Trophoblast cell (in vitro differentiated cells and primary cell): Measurements from ENCODE around the gene CLPTM1L.
A peak's percentile ranks its signal among the peaks of the same experiment; 100 is the strongest.

Source experiments
- DNase-seq, 2 donors: peaks; one replicate each; pipeline ENCODE4 v3.0.0-alpha.2; 2016
- H2AFZ ChIP-seq: 2 replicates; pipeline ENCODE4 v1.6.1; 2013; ENCODE audit warnings: low read length, moderate library complexity, mild to moderate bottlenecking; ENCODE audit not compliant: insufficient read depth, poor library complexity
- H2AK5ac ChIP-seq: 2 replicates; pipeline ENCODE4 v1.6.1; 2013; ENCODE audit warnings: mild to moderate bottlenecking, low read length
- H2BK120ac ChIP-seq: 2 replicates; pipeline ENCODE4 v1.6.1; 2013; ENCODE audit warnings: low read length, mild to moderate bottlenecking, moderate library complexity; ENCODE audit not compliant: insufficient read depth, poor library complexity
- H2BK12ac ChIP-seq: 2 replicates; pipeline ENCODE4 v1.6.1; 2013; ENCODE audit warnings: mild to moderate bottlenecking, low read length, moderate library complexity
- H2BK5ac ChIP-seq: 2 replicates; pipeline ENCODE4 v1.6.1; 2013; ENCODE audit warnings: low read length, low read depth, moderate library complexity, mild to moderate bottlenecking; ENCODE audit not compliant: poor library complexity
- H3K14ac ChIP-seq: 2 replicates; pipeline ENCODE4 v1.6.1; 2013; ENCODE audit warnings: mild to moderate bottlenecking, low read length
- H3K18ac ChIP-seq: 2 replicates; pipeline ENCODE4 v1.6.1; 2013; ENCODE audit warnings: mild to moderate bottlenecking, low read length
- H3K23ac ChIP-seq: 2 replicates; pipeline ENCODE4 v1.6.1; 2013; ENCODE audit warnings: low read length
- H3K27ac ChIP-seq: 2 replicates; pipeline ENCODE4 v1.5.1; 2013; ENCODE audit warnings: low read depth, mild to moderate bottlenecking, inconsistent platforms, low read length, moderate library complexity
- H3K27me3 ChIP-seq: 2 replicates; pipeline ENCODE4 v1.6.1; 2013; ENCODE audit warnings: inconsistent platforms, mild to moderate bottlenecking, low read length, moderate library complexity; ENCODE audit not compliant: insufficient read depth
- H3K36me3 ChIP-seq, 2 experiments: 1 replicate in 1 of 2; 2 replicates in 1 of 2; pipeline ENCODE4 v1.6.1; 2013; ENCODE audit warnings: low read length in 2 of 2, mild to moderate bottlenecking in 2 of 2, moderate library complexity in 1 of 2; ENCODE audit not compliant: insufficient read depth in 2 of 2, control insufficient read depth in 1 of 2
- H3K4ac ChIP-seq: 2 replicates; pipeline ENCODE4 v1.6.1; 2013; ENCODE audit warnings: low read depth, mild to moderate bottlenecking, low read length, moderate library complexity
- H3K4me1 ChIP-seq, 2 experiments: 1 replicate in 1 of 2; 2 replicates in 1 of 2; pipeline ENCODE4 v1.6.1; 2013; ENCODE audit warnings: low read length in 2 of 2, mild to moderate bottlenecking in 2 of 2, moderate library complexity in 1 of 2; ENCODE audit not compliant: insufficient read depth in 2 of 2, control insufficient read depth in 1 of 2
- H3K4me2 ChIP-seq: 2 replicates; pipeline ENCODE4 v1.6.1; 2013; ENCODE audit warnings: inconsistent platforms, mild to moderate bottlenecking, low read length, moderate library complexity
- H3K4me3 ChIP-seq: 2 replicates; pipeline ENCODE4 v1.5.1; 2013; ENCODE audit warnings: mild to moderate bottlenecking, low read depth, low read length, inconsistent platforms
- H3K79me1 ChIP-seq: one replicate; pipeline ENCODE4 v1.6.1; 2013; ENCODE audit warnings: low read length
- H3K79me2 ChIP-seq: 2 replicates; pipeline ENCODE4 v1.6.1; 2013; ENCODE audit warnings: low read length, mild to moderate bottlenecking; ENCODE audit not compliant: control insufficient read depth, insufficient read depth, poor library complexity
- H3K9ac ChIP-seq: 2 replicates; pipeline ENCODE4 v1.6.1; 2013; ENCODE audit warnings: mild to moderate bottlenecking, low read length
- H3K9me3 ChIP-seq: 2 replicates; pipeline ENCODE4 v1.6.1; 2013; ENCODE audit warnings: low read depth, mild to moderate bottlenecking, control low read depth, inconsistent platforms, low read length; ENCODE audit not compliant: insufficient read depth
- H4K12ac ChIP-seq: 2 replicates; pipeline ENCODE4 v1.6.1; 2013; ENCODE audit warnings: low read depth, mild to moderate bottlenecking, low read length, moderate library complexity
- H4K8ac ChIP-seq: 2 replicates; pipeline ENCODE4 v1.6.1; 2013; ENCODE audit warnings: low read depth, mild to moderate bottlenecking, low read length, moderate library complexity
- H4K91ac ChIP-seq: one replicate; pipeline ENCODE4 v1.6.1; 2013; ENCODE audit warnings: low read depth, mild to moderate bottlenecking, low read length, moderate library complexity
- WGBS: extraction: QIAGEN DNeasy Blood & Tissue Kit; methylation state at CpG from one replicate; pipeline ENCODE4 v1.1.7; 2013; ENCODE audit warnings: missing lambda C conversion rate; ENCODE audit not compliant: insufficient read length, insufficient coverage; ENCODE audit errors: extremely low coverage; 5-methylcytosine and 5-hydroxymethylcytosine counted together

CLPTM1L gene

DNA sequence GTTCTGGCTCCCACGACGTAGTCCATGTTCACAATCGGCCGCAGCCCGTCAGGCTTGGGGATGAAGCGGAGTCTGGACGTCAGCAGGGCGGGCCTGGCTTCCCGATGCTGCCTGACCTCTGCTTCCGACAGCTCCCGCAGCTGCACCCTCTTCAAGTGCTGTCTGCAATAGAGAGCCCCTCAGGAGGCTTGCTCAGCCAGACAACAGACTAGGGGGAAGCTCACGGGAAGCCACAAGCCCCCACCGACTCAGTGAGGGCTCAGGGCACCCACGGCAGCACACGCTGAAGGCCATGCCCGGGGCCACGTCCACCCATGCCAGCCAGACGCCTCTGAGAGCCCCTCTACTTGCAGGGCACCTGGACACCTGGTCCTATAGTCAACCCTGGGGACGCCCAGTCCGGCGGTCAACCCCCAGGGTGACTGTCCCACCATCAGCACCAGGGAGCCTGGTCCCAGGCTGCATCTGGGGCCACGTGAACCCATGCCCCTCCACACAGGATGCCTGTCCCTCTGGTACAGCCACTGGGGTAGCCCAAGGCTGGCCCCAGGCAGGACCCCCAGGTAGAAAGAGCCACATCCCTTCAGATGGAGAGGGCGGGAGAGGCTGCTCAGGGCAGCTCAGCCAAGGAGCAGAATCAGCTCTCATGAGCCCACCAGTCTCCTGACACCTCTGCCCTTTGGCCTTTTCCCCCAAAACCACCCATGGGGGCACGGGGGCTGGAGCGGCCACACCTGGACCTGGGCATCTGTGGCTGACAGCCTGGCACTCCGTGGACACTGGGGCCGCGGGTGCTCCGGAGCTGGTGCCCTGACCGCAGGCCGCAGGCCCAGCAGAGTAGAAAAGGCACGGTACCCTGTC lies 64.5 kb downstream of the CLPTM1L start:
- Histone ChIP-seq H4K8ac (no peak overlapping the region), H3K36me3 (no peaks in the 10 kb centered on the region), H3K27me3 (no peaks in the 10 kb centered on the region), H3K23ac (no peak overlapping the region), H2AK5ac (no peak overlapping the region), H3K9ac (no peak overlapping the region), H3K79me2 (no peaks in the 10 kb centered on the region), H2AFZ (no peak overlapping the region), H3K4ac (no peak overlapping the region), H2BK5ac (no peak overlapping the region), H3K4me2 (no peak overlapping the region), H3K27ac (no peak overlapping the region), H2BK120ac (no peak overlapping the region), H3K9me3 (peaks cover 9% of the 10 kb centered on the region), H4K12ac (no peak overlapping the region), H3K14ac (no peak overlapping the region), H3K4me1 (no peaks in the 10 kb centered on the region), H4K91ac (no peak overlapping the region), H3K18ac (no peak overlapping the region), H2BK12ac (no peak overlapping the region), H3K4me3 (no peak overlapping the region), H3K79me1 (no peaks in the 10 kb centered on the region)
- DNase-seq: no peak
- no CpG with 5 or more reads among the region's 32 CpGs for WGBS

DNA sequence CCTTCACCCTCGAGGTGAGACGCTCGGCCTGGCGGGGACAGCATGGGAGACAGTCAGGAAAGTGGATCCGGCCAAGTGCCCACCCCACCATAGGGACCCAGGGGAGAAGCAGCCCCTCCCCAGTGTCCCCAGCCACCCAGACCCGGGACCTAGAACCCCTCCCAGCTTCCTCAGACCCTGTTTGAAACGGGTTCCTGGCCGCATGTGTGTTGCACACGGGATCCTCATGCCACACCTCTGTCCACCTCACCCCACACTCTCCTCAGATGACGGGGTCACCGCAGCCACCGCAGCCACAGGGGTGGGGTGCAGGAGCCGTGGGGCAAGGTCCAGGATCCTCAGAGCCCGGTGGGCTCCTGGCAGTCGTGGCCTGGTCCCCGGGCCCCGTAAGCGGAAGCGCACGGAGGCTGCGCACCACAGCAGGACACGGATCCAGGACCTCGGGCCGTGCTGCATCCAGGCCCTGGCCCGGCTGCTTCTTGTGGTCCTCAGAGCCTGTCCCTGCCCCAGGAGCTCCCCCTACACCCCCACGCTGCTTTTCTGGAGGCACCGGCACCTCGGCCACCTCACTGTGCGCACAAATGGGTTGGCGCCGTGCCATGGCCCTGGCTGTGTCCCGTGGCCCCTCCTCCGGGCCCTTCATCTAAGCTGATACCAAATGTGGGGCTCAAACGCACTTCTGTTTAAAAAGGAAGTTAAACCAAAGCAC lies 65.3 kb downstream of the CLPTM1L start:
- Histone ChIP-seq H3K79me2 (no peaks in the 10 kb centered on the region), H4K12ac (no peak overlapping the region), H3K9ac (no peak overlapping the region), H2AK5ac (no peak overlapping the region), H2BK120ac (no peak overlapping the region), H3K18ac (no peak overlapping the region), H4K8ac (no peak overlapping the region), H3K36me3 (no peaks in the 10 kb centered on the region), H3K27me3 (no peaks in the 10 kb centered on the region), H3K4me3 (no peak overlapping the region), H2BK5ac (no peak overlapping the region), H3K27ac (no peak overlapping the region), H3K4ac (no peak overlapping the region), H2BK12ac (no peak overlapping the region), H3K9me3 (peaks cover 5% of the 10 kb centered on the region), H4K91ac (no peak overlapping the region), H3K4me2 (no peak overlapping the region), H3K79me1 (no peaks in the 10 kb centered on the region), H2AFZ (no peak overlapping the region), H3K14ac (no peak overlapping the region), H3K23ac (no peak overlapping the region), H3K4me1 (no peaks in the 10 kb centered on the region)
- WGBS: no CpG with 5 or more reads among the region's 34 CpGs
- no peak for DNase-seq

DNA sequence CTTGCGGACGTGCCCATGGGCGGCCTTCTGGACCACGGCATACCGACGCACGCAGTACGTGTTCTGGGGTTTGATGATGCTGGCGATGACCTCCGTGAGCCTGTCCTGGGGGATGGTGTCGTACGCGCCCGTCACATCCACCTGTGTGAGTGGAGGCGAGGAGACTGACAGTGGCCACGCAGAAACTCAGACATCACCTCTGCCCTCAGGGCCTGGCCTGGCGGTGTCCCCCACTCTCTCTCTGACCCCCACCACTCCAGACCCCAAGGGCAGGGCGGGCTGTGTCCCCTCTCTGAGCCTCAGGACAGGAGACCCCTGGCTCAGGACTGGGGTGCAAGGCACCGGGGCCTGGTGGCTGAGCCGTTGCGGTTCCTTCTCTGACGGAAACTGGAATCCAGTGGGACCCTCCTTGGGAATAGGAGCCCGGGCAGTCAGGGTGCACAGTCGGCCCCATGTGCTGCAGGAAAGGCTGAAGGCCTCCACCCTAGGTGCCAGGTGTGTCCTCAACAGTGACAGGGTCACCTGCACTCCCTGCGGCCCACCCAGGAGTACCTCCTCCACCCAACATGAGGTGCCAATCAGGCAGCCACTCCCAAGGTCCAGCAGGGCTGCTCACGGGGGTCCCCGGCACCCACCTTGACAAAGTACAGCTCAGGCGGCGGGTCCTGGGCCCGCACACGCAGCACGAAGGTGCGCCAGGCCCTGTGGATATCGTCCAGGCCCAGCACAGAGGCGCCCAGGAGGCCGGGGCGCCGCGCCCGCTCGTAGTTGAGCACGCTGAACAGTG lies 66.0 kb downstream of the CLPTM1L start:
- Histone ChIP-seq H3K4me2 (no peak overlapping the region), H2BK120ac (no peak overlapping the region), H3K79me2 (no peaks in the 10 kb centered on the region), H3K9me3 (peaks cover 5% of the 10 kb centered on the region), H3K4me1 (no peaks in the 10 kb centered on the region), H3K79me1 (no peaks in the 10 kb centered on the region), H4K91ac (no peak overlapping the region), H2BK5ac (no peak overlapping the region), H4K8ac (no peak overlapping the region), H3K23ac (no peak overlapping the region), H2AK5ac (no peak overlapping the region), H3K4ac (no peak overlapping the region), H3K27ac (no peak overlapping the region), H3K14ac (no peak overlapping the region), H3K9ac (no peak overlapping the region), H2BK12ac (no peak overlapping the region), H4K12ac (no peak overlapping the region), H2AFZ (no peak overlapping the region), H3K27me3 (no peaks in the 10 kb centered on the region), H3K18ac (no peak overlapping the region), H3K4me3 (peak overlapping the region; percentile 51), H3K36me3 (no peaks in the 10 kb centered on the region)
- DNase-seq: no peak
- no CpG with 5 or more reads among the region's 42 CpGs for WGBS

DNA sequence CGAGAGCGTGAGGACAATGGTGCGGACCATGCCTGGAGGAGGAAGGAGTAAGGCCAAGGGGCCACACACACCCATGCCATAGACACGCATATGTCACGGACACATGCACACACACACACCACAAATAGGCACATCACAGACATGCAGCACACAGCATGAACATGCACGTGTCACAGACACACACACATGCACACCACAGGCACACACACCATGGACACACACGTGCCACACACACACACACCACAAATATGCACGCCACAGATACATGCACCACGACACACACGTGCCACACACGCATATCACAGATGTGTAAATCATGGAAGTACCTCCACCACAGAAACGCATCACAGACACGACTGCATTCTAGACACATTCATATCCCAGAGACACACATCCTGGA lies 66.7 kb downstream of the CLPTM1L start:
- no peak overlapping the region for H3K14ac ChIP-seq
- no peak overlapping the region for H4K8ac ChIP-seq
- H4K91ac ChIP-seq: no peak overlapping the region
- H3K4me1 ChIP-seq: no peaks in the 10 kb centered on the region
- H2BK5ac ChIP-seq: no peak overlapping the region
- H3K4me2 ChIP-seq: no peak overlapping the region
- H3K18ac ChIP-seq: no peak overlapping the region
- H4K12ac ChIP-seq: no peak overlapping the region
- no peaks in the 10 kb centered on the region for H3K27me3 ChIP-seq
- no peak overlapping the region for H3K9ac ChIP-seq
- no CpG with 5 or more reads among the region's 13 CpGs for WGBS
- H3K23ac ChIP-seq: no peak overlapping the region
- no peak overlapping the region for H2AFZ ChIP-seq
- H3K4me3 ChIP-seq: peak overlapping the region; percentile 51
- H3K79me1 ChIP-seq: no peaks in the 10 kb centered on the region
- H3K9me3 ChIP-seq: peaks cover 6% of the 10 kb centered on the region
- H2BK12ac ChIP-seq: no peak overlapping the region
- no peak overlapping the region for H3K4ac ChIP-seq
- no peak overlapping the region for H3K27ac ChIP-seq
- no peaks in the 10 kb centered on the region for H3K36me3 ChIP-seq
- no peak overlapping the region for H2BK120ac ChIP-seq
- DNase-seq: no peak
- no peaks in the 10 kb centered on the region for H3K79me2 ChIP-seq
- H2AK5ac ChIP-seq: no peak overlapping the region
